ENCODE measurements around the gene ZNF445.

GRCh38 chr3:44525060-44525459, 47.6 kb upstream of the ZNF445 start:
- TF ChIP-seq CTCF (IDR thresholded peaks at IDR 0.05) (no peak), EP300 (IDR thresholded peaks at IDR 0.05) (no peak)
